ENCODE data around the gene CRIP1.

The CRIP1 gene

GRCh38 chr14:105450864-105451720 is 35.6 kb upstream of the CRIP1 start:
- no peak for DNase-seq (ENCODE audit: low spot score)

GRCh38 chr14:105452963-105453362 is 33.7 kb upstream of the CRIP1 start:
- DNase-seq (ENCODE audit: low spot score), result no peak

- no peak for DNase-seq (ENCODE audit: low spot score)
These were observed 32.8 kb upstream of the CRIP1 start for GRCh38 chr14:105453847-105454246.

GRCh38 chr14:105455086-105455640 is 31.5 kb upstream of the CRIP1 start:
- no peak for DNase-seq (ENCODE audit: low spot score)

- no peak for DNase-seq (ENCODE audit: low spot score)
These were observed 30.7 kb upstream of the CRIP1 start for GRCh38 chr14:105455766-105456660.

- no peak for DNase-seq (ENCODE audit: low spot score)
These were observed 29.7 kb upstream of the CRIP1 start for GRCh38 chr14:105456736-105457617.

GRCh38 chr14:105458010-105458409 is 28.7 kb upstream of the CRIP1 start:
- no peak for DNase-seq (ENCODE audit: low spot score)

GRCh38 chr14:105458571-105458970 is 28.1 kb upstream of the CRIP1 start:
- no peak for DNase-seq (ENCODE audit: low spot score)

GRCh38 chr14:105460116-105460515 is 26.6 kb upstream of the CRIP1 start:
- no peak for DNase-seq (ENCODE audit: low spot score)

GRCh38 chr14:105460616-105461015 is 26.1 kb upstream of the CRIP1 start:
- DNase-seq (ENCODE audit: low spot score), result no peak

GRCh38 chr14:105461903-105462302 is 24.8 kb upstream of the CRIP1 start:
- DNase-seq (ENCODE audit: low spot score), result no peak

GRCh38 chr14:105464501-105464900 is 22.2 kb upstream of the CRIP1 start:
- DNase-seq (ENCODE audit: low spot score), result no peak

GRCh38 chr14:105465209-105466031 is 21.3 kb upstream of the CRIP1 start:
- no peak for DNase-seq (ENCODE audit: low spot score)

GRCh38 chr14:105466531-105467248 is 20.0 kb upstream of the CRIP1 start:
- no peak for DNase-seq (ENCODE audit: low spot score)

- no peak for DNase-seq (ENCODE audit: low spot score)
These were observed 19.3 kb upstream of the CRIP1 start for GRCh38 chr14:105467249-105467941.

GRCh38 chr14:105467942-105468471 is 18.7 kb upstream of the CRIP1 start:
- no peak for DNase-seq (ENCODE audit: low spot score)

- no peak for DNase-seq (ENCODE audit: low spot score)
These were observed 18.0 kb upstream of the CRIP1 start for GRCh38 chr14:105468621-105469241.

GRCh38 chr14:105469456-105470349 is 17.0 kb upstream of the CRIP1 start:
- DNase-seq (ENCODE audit: low spot score), result no peak

All from germinal center (tissue), 1 donor.